HepG2 (cell line): Measurements from ENCODE around the gene NINL. TPM values are rescaled to one million over a fixed set of nuclear protein-coding genes. Genes with fewer than 3 reads are reported as not detected.

Experiments used
- BORCS8-MEF2B ChIP-seq: sonication (generic); formaldehyde crosslinking; IDR thresholded peaks from 2 replicates; pipeline ENCODE4 v1.8.0; 2022; ENCODE audit warnings: mild to moderate bottlenecking, missing genetic modification reagents
- JARID2 ChIP-seq: sonication (generic); formaldehyde crosslinking; IDR thresholded peaks from 2 replicates; pipeline ENCODE4 v1.8.1; 2023; ENCODE audit warnings: missing genetic modification reagents, inconsistent platforms; ENCODE audit not compliant: insufficient replicate concordance
- KDM4B ChIP-seq: sonication (generic); formaldehyde crosslinking; IDR thresholded peaks from 2 replicates; pipeline ENCODE4 v1.4.0; 2020; ENCODE audit warnings: missing genetic modification reagents
- MAFF ChIP-seq: IDR thresholded peaks from 2 replicates; pipeline ENCODE4 v1.6.1; 2011; ENCODE audit warnings: low read depth, low read length, improper control_type of control experiment
- NR2C2 ChIP-seq: sonication (generic); formaldehyde crosslinking; IDR thresholded peaks from 2 replicates; pipeline ENCODE4 v1.4.0; 2020; ENCODE audit warnings: missing genetic modification reagents, mild to moderate bottlenecking, moderate library complexity, borderline replicate concordance
- RAD21 ChIP-seq: fragments of 450-650 bp; formaldehyde crosslinking; IDR thresholded peaks from 2 replicates; pipeline ENCODE4 v1.5.0; 2020; ENCODE audit warnings: mild to moderate bottlenecking
- SRSF1 ChIP-seq: fragments of 200-400 bp; formaldehyde crosslinking; optimal IDR thresholded peaks from 2 replicates; pipeline ENCODE3; 2017; ENCODE audit warnings: mild to moderate bottlenecking, low read depth, low read length, moderate library complexity
- SRSF4 ChIP-seq: fragments of 200-400 bp; formaldehyde crosslinking; IDR thresholded peaks from one replicate; pipeline ENCODE4 v1.6.1; 2018; ENCODE audit warnings: mild to moderate bottlenecking, low read depth, low read length, moderate library complexity; ENCODE audit not compliant: poor library complexity, severe bottlenecking
- ZFP82 ChIP-seq: sonication (generic); formaldehyde crosslinking; IDR thresholded peaks from 2 replicates; pipeline ENCODE4 v1.5.1; 2020; ENCODE audit warnings: mild to moderate bottlenecking, missing genetic modification reagents, borderline replicate concordance
- ZFP90 ChIP-seq: sonication (generic); formaldehyde crosslinking; IDR thresholded peaks from 2 replicates; pipeline ENCODE4 v1.8.0; 2022; ENCODE audit warnings: missing genetic modification reagents, mild to moderate bottlenecking, inconsistent platforms, borderline replicate concordance
- ZNF354B ChIP-seq: sonication (generic); formaldehyde crosslinking; IDR thresholded peaks from 2 replicates; pipeline ENCODE4 v1.8.0; 2022; ENCODE audit warnings: mild to moderate bottlenecking, missing genetic modification reagents
- polyA plus RNA-seq, 8 experiments: library from polyadenylated mRNA; depleted of rRNA in 3 of 8; stranded (reverse) in 7 of 8; unstranded in 1 of 8; fragments of >200 nt; fragmentation: Illumina TruSeq in 4 of 8; extraction: Trizol in 4 of 8; gene quantifications; 2 replicates each; pipeline versions ENCODE4 v1.2.1 to v1.2.3, GENCODE V29; 2011 to 2016; ENCODE audit warnings: low read depth in 4 of 8, missing spikeins in 1 of 8, mixed read lengths in 1 of 8; ENCODE audit not compliant: insufficient read depth in 1 of 8
- total RNA-seq, 5 experiments: library from RNA; depleted of rRNA; stranded (reverse); fragments of >200 nt; fragmentation: Illumina TruSeq; extraction: Trizol; gene quantifications; 2 replicates each; pipeline ENCODE4 v1.2.3, GENCODE V29; 2016; ENCODE audit warnings: low read depth in 1 of 5
- TF ChIP-seq, protein P1 (sequence below): sonication (generic); formaldehyde crosslinking; IDR thresholded peaks from 2 replicates; pipeline ENCODE4 v1.4.0; 2020; ENCODE audit warnings: mild to moderate bottlenecking, missing genetic modification reagents
- TF ChIP-seq, protein P2 (sequence below), 2 experiments: sonication (generic) in 1 of 2; formaldehyde crosslinking in 1 of 2; IDR thresholded peaks; 2 replicates each; pipeline versions ENCODE4 v1.4.0 to v1.6.1; 2016 to 2020; ENCODE audit warnings: borderline replicate concordance in 1 of 2, low read depth in 1 of 2, mild to moderate bottlenecking in 1 of 2, missing genetic modification reagents in 1 of 2
- TF ChIP-seq, protein P3 (sequence below): sonication (generic); formaldehyde crosslinking; IDR thresholded peaks from 2 replicates; pipeline ENCODE4 v1.5.1; 2020; ENCODE audit warnings: mild to moderate bottlenecking, missing genetic modification reagents, borderline replicate concordance

The NINL gene
- total and polyA plus RNA-seq, 2 of the 13 experiments (the other 11 are each of a cell fraction or from before 2014, with no cell fraction given), result 32.3 to 34.3 TPM

DNA sequence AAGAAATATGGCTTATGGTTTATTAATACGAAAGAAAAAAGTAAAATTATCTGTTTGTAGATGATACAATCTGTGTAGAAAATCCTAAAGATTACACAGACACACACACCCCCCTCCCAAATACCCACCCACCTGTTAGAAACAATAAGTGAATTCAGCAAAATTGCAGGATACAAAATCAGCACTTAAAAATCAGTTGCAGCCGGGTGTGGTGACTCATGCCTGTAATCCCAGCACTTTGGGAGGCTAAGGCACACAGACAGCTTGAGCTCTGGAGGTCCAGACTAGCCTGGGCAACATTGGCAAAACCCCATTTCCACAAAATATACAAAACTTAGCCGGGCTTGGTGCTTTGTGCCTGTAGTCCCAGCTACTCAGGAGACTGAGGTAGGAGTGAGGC is 42.3 kb downstream of the NINL start (continued):
- TF ChIP-seq, protein P1, sequence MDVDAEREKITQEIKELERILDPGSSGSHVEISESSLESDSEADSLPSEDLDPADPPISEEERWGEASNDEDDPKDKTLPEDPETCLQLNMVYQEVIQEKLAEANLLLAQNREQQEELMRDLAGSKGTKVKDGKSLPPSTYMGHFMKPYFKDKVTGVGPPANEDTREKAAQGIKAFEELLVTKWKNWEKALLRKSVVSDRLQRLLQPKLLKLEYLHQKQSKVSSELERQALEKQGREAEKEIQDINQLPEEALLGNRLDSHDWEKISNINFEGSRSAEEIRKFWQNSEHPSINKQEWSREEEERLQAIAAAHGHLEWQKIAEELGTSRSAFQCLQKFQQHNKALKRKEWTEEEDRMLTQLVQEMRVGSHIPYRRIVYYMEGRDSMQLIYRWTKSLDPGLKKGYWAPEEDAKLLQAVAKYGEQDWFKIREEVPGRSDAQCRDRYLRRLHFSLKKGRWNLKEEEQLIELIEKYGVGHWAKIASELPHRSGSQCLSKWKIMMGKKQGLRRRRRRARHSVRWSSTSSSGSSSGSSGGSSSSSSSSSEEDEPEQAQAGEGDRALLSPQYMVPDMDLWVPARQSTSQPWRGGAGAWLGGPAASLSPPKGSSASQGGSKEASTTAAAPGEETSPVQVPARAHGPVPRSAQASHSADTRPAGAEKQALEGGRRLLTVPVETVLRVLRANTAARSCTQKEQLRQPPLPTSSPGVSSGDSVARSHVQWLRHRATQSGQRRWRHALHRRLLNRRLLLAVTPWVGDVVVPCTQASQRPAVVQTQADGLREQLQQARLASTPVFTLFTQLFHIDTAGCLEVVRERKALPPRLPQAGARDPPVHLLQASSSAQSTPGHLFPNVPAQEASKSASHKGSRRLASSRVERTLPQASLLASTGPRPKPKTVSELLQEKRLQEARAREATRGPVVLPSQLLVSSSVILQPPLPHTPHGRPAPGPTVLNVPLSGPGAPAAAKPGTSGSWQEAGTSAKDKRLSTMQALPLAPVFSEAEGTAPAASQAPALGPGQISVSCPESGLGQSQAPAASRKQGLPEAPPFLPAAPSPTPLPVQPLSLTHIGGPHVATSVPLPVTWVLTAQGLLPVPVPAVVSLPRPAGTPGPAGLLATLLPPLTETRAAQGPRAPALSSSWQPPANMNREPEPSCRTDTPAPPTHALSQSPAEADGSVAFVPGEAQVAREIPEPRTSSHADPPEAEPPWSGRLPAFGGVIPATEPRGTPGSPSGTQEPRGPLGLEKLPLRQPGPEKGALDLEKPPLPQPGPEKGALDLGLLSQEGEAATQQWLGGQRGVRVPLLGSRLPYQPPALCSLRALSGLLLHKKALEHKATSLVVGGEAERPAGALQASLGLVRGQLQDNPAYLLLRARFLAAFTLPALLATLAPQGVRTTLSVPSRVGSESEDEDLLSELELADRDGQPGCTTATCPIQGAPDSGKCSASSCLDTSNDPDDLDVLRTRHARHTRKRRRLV (CRISPR knock-in tag), result no peak
- no peak for TF ChIP-seq NR2C2 (CRISPR knock-in tag)
- TF ChIP-seq BORCS8-MEF2B (CRISPR knock-in tag), result no peak
- TF ChIP-seq, protein P2, sequence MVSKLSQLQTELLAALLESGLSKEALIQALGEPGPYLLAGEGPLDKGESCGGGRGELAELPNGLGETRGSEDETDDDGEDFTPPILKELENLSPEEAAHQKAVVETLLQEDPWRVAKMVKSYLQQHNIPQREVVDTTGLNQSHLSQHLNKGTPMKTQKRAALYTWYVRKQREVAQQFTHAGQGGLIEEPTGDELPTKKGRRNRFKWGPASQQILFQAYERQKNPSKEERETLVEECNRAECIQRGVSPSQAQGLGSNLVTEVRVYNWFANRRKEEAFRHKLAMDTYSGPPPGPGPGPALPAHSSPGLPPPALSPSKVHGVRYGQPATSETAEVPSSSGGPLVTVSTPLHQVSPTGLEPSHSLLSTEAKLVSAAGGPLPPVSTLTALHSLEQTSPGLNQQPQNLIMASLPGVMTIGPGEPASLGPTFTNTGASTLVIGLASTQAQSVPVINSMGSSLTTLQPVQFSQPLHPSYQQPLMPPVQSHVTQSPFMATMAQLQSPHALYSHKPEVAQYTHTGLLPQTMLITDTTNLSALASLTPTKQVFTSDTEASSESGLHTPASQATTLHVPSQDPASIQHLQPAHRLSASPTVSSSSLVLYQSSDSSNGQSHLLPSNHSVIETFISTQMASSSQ (IDR thresholded peaks at IDR 0.05; ENCODE audit: low read depth), result no peak
- TF ChIP-seq, protein P2 (CRISPR knock-in tag; IDR thresholded peaks at IDR 0.05; ENCODE audit: borderline replicate concordance), result no peak
- no peak for TF ChIP-seq RAD21 (CRISPR knock-in tag)
- TF ChIP-seq MAFF, result peak; percentile 30
- TF ChIP-seq JARID2 (CRISPR knock-in tag), result no peak
- no peak for TF ChIP-seq SRSF4
- TF ChIP-seq, protein P3, sequence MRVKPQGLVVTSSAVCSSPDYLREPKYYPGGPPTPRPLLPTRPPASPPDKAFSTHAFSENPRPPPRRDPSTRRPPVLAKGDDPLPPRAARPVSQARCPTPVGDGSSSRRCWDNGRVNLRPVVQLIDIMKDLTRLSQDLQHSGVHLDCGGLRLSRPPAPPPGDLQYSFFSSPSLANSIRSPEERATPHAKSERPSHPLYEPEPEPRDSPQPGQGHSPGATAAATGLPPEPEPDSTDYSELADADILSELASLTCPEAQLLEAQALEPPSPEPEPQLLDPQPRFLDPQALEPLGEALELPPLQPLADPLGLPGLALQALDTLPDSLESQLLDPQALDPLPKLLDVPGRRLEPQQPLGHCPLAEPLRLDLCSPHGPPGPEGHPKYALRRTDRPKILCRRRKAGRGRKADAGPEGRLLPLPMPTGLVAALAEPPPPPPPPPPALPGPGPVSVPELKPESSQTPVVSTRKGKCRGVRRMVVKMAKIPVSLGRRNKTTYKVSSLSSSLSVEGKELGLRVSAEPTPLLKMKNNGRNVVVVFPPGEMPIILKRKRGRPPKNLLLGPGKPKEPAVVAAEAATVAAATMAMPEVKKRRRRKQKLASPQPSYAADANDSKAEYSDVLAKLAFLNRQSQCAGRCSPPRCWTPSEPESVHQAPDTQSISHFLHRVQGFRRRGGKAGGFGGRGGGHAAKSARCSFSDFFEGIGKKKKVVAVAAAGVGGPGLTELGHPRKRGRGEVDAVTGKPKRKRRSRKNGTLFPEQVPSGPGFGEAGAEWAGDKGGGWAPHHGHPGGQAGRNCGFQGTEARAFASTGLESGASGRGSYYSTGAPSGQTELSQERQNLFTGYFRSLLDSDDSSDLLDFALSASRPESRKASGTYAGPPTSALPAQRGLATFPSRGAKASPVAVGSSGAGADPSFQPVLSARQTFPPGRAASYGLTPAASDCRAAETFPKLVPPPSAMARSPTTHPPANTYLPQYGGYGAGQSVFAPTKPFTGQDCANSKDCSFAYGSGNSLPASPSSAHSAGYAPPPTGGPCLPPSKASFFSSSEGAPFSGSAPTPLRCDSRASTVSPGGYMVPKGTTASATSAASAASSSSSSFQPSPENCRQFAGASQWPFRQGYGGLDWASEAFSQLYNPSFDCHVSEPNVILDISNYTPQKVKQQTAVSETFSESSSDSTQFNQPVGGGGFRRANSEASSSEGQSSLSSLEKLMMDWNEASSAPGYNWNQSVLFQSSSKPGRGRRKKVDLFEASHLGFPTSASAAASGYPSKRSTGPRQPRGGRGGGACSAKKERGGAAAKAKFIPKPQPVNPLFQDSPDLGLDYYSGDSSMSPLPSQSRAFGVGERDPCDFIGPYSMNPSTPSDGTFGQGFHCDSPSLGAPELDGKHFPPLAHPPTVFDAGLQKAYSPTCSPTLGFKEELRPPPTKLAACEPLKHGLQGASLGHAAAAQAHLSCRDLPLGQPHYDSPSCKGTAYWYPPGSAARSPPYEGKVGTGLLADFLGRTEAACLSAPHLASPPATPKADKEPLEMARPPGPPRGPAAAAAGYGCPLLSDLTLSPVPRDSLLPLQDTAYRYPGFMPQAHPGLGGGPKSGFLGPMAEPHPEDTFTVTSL (CRISPR knock-in tag), result no peak
- TF ChIP-seq SRSF1, result no peak
- TF ChIP-seq ZNF354B (CRISPR knock-in tag), result no peak
- TF ChIP-seq ZFP82 (CRISPR knock-in tag), result no peak
- 0 out of 2 replicates have a peak, but pooled peaks have one; percentile 39 for TF ChIP-seq ZFP90 (CRISPR knock-in tag)
- TF ChIP-seq KDM4B (CRISPR knock-in tag), result no peak
